ENCODE data around the gene NDUFV3.

GRCh38 chr21:42848932-42849758 is 44.0 kb upstream of the NDUFV3 start:
- TF ChIP-seq, protein P1, sequence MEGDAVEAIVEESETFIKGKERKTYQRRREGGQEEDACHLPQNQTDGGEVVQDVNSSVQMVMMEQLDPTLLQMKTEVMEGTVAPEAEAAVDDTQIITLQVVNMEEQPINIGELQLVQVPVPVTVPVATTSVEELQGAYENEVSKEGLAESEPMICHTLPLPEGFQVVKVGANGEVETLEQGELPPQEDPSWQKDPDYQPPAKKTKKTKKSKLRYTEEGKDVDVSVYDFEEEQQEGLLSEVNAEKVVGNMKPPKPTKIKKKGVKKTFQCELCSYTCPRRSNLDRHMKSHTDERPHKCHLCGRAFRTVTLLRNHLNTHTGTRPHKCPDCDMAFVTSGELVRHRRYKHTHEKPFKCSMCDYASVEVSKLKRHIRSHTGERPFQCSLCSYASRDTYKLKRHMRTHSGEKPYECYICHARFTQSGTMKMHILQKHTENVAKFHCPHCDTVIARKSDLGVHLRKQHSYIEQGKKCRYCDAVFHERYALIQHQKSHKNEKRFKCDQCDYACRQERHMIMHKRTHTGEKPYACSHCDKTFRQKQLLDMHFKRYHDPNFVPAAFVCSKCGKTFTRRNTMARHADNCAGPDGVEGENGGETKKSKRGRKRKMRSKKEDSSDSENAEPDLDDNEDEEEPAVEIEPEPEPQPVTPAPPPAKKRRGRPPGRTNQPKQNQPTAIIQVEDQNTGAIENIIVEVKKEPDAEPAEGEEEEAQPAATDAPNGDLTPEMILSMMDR (optimal IDR thresholded peaks at IDR 0.05 in 1 of 3, IDR thresholded peaks at IDR 0.05 in 1 of 3, conservative IDR thresholded peaks at IDR 0.05 in 1 of 3; ENCODE audit: extremely low read depth in 1 of 3, insufficient read depth in 2 of 3, low read length in 3 of 3) = no peak
- TF ChIP-seq EZH2 (IDR thresholded peaks at IDR 0.05; ENCODE audit: low read length) = no peak
